Peyer's patch (tissue), 4 donors: ENCODE data around the gene GFPT1. TPM values are rescaled to one million over a fixed set of nuclear protein-coding genes. Genes with fewer than 3 reads are reported as not detected.
"Not testable (repeated sequence)": the region's sequence is repeated elsewhere in the genome, so short reads cannot be mapped to it uniquely, and the experiment has no call there.

ENCODE experiments used
- DNase-seq, 3 donors: peaks; one replicate each; pipeline ENCODE4 v3.0.0-alpha.2; 2017 to 2019
- H3K27ac ChIP-seq, 4 donors: fragments of 200-600 bp; sonication (generic); one replicate each; pipeline ENCODE4 v1.5.1; 2016 to 2019
- H3K27me3 ChIP-seq, 2 donors: fragments of 200-600 bp; sonication (generic); one replicate each; pipeline ENCODE4 v1.5.1; 2019
- H3K36me3 ChIP-seq, 3 donors: fragments of 200-600 bp; sonication (generic); one replicate each; pipeline ENCODE4 v1.5.1; 2016 to 2019
- H3K4me1 ChIP-seq, 4 donors: fragments of 200-600 bp; sonication (generic); one replicate each; pipeline ENCODE4 v1.5.1; 2016 to 2019
- H3K4me3 ChIP-seq, 4 donors: fragments of 200-600 bp; sonication (generic); 1 replicate in 3 of 4; 2 replicates in 1 of 4; pipeline ENCODE4 v1.5.1; 2016 to 2019; ENCODE audit warnings: mild to moderate bottlenecking in 1 of 4
- H3K9me3 ChIP-seq, 4 donors: fragments of 200-600 bp; sonication (generic); one replicate each; pipeline ENCODE4 v1.5.1; 2016 to 2019; ENCODE audit warnings: mild to moderate bottlenecking in 1 of 4
- CTCF ChIP-seq, 6 experiments: fragments of 450-650 bp in 4 of 6; fragments of 200-600 bp in 2 of 6; sonication (generic) in 1 of 6; IDR thresholded peaks; one replicate each; pipeline ENCODE4 v1.5.1; 2017 to 2019; ENCODE audit warnings: antibody characterized with exemption in 6 of 6, mild to moderate bottlenecking in 3 of 6, moderate library complexity in 1 of 6
- POLR2A ChIP-seq, 2 donors: fragments of 450-650 bp; IDR thresholded peaks; one replicate each; pipeline ENCODE4 v1.5.1; 2017; ENCODE audit warnings: antibody characterized with exemption in 2 of 2, mild to moderate bottlenecking in 2 of 2, moderate library complexity in 2 of 2
- total RNA-seq, 4 donors: library from RNA; depleted of rRNA; stranded (reverse); fragments of >200 nt; gene quantifications; one replicate each; pipeline ENCODE4 v1.1.0, GENCODE V29; 2016

GFPT1 gene
- total RNA-seq, 4 donors from 2014 or later, result 31.8 to 59.1 (median 42.1) TPM

DNA sequence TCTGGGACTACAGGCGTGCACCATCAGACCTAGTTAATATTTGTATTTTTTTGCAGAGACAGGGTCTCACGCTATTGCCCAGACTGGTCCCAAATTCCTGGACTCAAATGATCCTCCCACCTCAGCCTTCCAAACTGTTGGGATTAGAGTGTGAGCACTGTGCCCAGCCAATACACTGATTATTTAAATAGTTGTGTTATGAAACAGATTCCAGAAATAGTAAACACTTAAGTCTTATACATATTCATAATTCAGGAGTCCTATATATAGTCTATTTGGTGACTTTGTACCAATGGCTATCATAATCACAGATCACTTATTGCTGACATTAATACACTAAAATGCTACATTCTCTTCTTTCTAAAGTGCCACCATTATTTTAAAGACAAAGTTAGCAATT is 37.4 kb upstream of the GFPT1 start:
- TF ChIP-seq CTCF (IDR thresholded peaks at IDR 0.05) (no peak), POLR2A (IDR thresholded peaks at IDR 0.05) (no peak)
- no peak overlapping the region for H3K27ac ChIP-seq
- peaks cover 0 to 65% (median 4%) of the 10 kb centered on the region in 3 donors for H3K36me3 ChIP-seq
- H3K9me3 ChIP-seq, result no peaks in the 10 kb centered on the region
- H3K27me3 ChIP-seq, result no peaks in the 10 kb centered on the region
- DNase-seq, result no peak
- H3K4me3 ChIP-seq, result no peak overlapping the region
- no peaks in the 10 kb centered on the region for H3K4me1 ChIP-seq

GRCh38 chr2:69422198-69422597 is 35.2 kb upstream of the GFPT1 start:
- Histone ChIP-seq H3K9me3 (no peaks in the 10 kb centered on the region), H3K4me1 (no peaks in the 10 kb centered on the region), H3K36me3 (peaks cover 0 to 69% (median 4%) of the 10 kb centered on the region in 3 donors), H3K27ac (no peak overlapping the region), H3K27me3 (no peaks in the 10 kb centered on the region), H3K4me3 (no peak overlapping the region)
- TF ChIP-seq CTCF (IDR thresholded peaks at IDR 0.05), result no peak
- DNase-seq, result no peak

- peak overlapping the region in 1 of 4 donors; percentile 55 for H3K27ac ChIP-seq
Observed at GRCh38 chr2:69419111-69419510, 32.1 kb upstream of the GFPT1 start.

GRCh38 chr2:69416147-69416546 is 29.1 kb upstream of the GFPT1 start:
- Histone ChIP-seq H3K27ac (no peak overlapping the region), H3K27me3 (no peaks in the 10 kb centered on the region), H3K4me1 (no peaks in the 10 kb centered on the region), H3K4me3 (no peak overlapping the region), H3K36me3 (peaks cover 0 to 76% (median 0%) of the 10 kb centered on the region in 3 donors), H3K9me3 (no peaks in the 10 kb centered on the region)
- TF ChIP-seq CTCF (IDR thresholded peaks at IDR 0.05) (no peak), POLR2A (IDR thresholded peaks at IDR 0.05) (no peak)
- DNase-seq, result no peak

More at GRCh38 chr2:69419111-69419510, 32.1 kb upstream of the GFPT1 start:
- H3K36me3 ChIP-seq, result peaks cover 0 to 71% (median 0%) of the 10 kb centered on the region in 3 donors
- not testable (repeated sequence) for H3K9me3 ChIP-seq, H3K4me1 ChIP-seq, DNase-seq, H3K27me3 ChIP-seq, H3K4me3 ChIP-seq

DNA sequence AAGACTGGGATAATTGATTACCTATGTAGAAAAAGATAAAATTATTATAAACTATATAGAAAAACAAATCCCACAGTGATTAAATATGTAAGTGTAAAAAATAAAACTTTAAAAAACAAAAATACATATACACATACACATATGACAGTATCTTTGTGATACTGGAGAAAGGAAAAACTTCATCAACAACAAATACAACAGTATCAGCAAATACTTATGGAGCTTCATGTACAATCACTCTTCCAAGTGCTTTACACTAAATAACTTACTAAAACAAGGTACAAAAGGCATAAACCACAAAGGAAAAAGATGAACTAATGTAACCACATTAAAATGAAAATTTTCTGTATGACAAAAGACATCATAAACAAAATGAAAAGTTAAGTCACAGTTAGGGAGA is 24.1 kb upstream of the GFPT1 start:
- no peak overlapping the region for H3K4me3 ChIP-seq
- no peaks in the 10 kb centered on the region for H3K9me3 ChIP-seq
- TF ChIP-seq POLR2A (IDR thresholded peaks at IDR 0.05) (no peak), CTCF (IDR thresholded peaks at IDR 0.05) (no peak)
- DNase-seq, result no peak
- H3K36me3 ChIP-seq, result peaks cover 0 to 66% (median 0%) of the 10 kb centered on the region in 3 donors
- H3K27ac ChIP-seq, result no peak overlapping the region
- H3K4me1 ChIP-seq, result no peaks in the 10 kb centered on the region
- H3K27me3 ChIP-seq, result no peaks in the 10 kb centered on the region

GRCh38 chr2:69405306-69405705 is 18.3 kb upstream of the GFPT1 start:
- DNase-seq, result no peak
- no peak for TF ChIP-seq CTCF (IDR thresholded peaks at IDR 0.05)
- H3K4me3 ChIP-seq, result no peak overlapping the region
- H3K27ac ChIP-seq, result no peak overlapping the region
- no peaks in the 10 kb centered on the region for H3K9me3 ChIP-seq
- H3K4me1 ChIP-seq, result no peaks in the 10 kb centered on the region
- H3K36me3 ChIP-seq, result peaks cover 0 to 65% (median 3%) of the 10 kb centered on the region in 3 donors
- H3K27me3 ChIP-seq, result no peaks in the 10 kb centered on the region
